Right kidney (tissue), 1 donor: ENCODE results near the gene SMARCE1.

ENCODE experiments used
- DNase-seq: peaks from one replicate; pipeline ENCODE4 v3.0.0-alpha.2; 2016

SMARCE1 gene

GRCh38 chr17:40646791-40647623 lies 611 bp downstream of the SMARCE1 start:
- no peak for DNase-seq

- DNase-seq, result no peak
Observed at GRCh38 chr17:40645943-40646342, 1.7 kb downstream of the SMARCE1 start.

- DNase-seq, result no peak
Observed at GRCh38 chr17:40645291-40645690, 2.3 kb downstream of the SMARCE1 start.

GRCh38 chr17:40637931-40638330 lies 9.7 kb downstream of the SMARCE1 start:
- DNase-seq, result no peak

- DNase-seq, result no peak
Observed at GRCh38 chr17:40633871-40634270, 13.7 kb downstream of the SMARCE1 start.

- no peak for DNase-seq
Observed at GRCh38 chr17:40632216-40632615, 15.4 kb downstream of the SMARCE1 start.

GRCh38 chr17:40629842-40630241 lies 17.8 kb downstream of the SMARCE1 start:
- no peak for DNase-seq

- no peak for DNase-seq
Observed at GRCh38 chr17:40625311-40625710, 22.3 kb downstream of the SMARCE1 start.

GRCh38 chr17:40623419-40624210 lies 24.0 kb downstream of the SMARCE1 start:
- no peak for DNase-seq

GRCh38 chr17:40622509-40622928 lies 25.1 kb downstream of the SMARCE1 start:
- DNase-seq, result no peak

GRCh38 chr17:40621578-40621977 lies 26.0 kb downstream of the SMARCE1 start:
- no peak for DNase-seq

GRCh38 chr17:40621019-40621418 lies 26.6 kb downstream of the SMARCE1 start:
- no peak for DNase-seq

GRCh38 chr17:40618754-40619625 lies 28.6 kb downstream of the SMARCE1 start:
- no peak for DNase-seq

GRCh38 chr17:40617678-40618240 lies 29.9 kb downstream of the SMARCE1 start:
- DNase-seq, result no peak

GRCh38 chr17:40616592-40616991 lies 31.0 kb downstream of the SMARCE1 start:
- DNase-seq, result no peak

- DNase-seq, result no peak
Observed at GRCh38 chr17:40615841-40616476, 31.7 kb downstream of the SMARCE1 start.

GRCh38 chr17:40615068-40615840 lies 32.4 kb downstream of the SMARCE1 start:
- no peak for DNase-seq

- no peak for DNase-seq
Observed at GRCh38 chr17:40614431-40615067, 33.1 kb downstream of the SMARCE1 start.

- DNase-seq, result no peak
Observed at GRCh38 chr17:40613467-40614154, 34.0 kb downstream of the SMARCE1 start.
